Measurements from ENCODE around the gene MSMP.
A peak's percentile ranks its signal among the peaks of the same experiment; 100 is the strongest.

Gene MSMP

DNA sequence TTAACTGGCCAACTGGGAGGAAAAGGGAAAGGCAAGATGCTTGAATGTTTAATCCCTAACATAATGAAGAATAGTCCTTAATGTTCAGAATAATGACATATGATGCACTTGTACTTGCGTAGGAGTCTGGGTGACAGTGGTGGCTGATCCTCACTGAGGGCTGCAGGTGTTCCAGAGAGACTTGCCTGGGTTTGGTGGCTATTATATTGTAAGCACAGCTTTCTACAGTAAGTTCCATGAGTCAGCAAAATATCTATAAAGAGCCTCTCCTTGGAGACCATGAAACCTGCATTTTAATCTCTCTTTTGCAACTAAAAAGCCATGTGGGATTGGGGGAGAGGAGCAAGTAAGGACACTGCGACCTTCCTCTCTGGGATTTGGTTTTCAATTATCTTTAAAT, 35.5 kb upstream of the MSMP start:
- H3K27ac Mint-ChIP-seq: no peak overlapping the region
- H3K27me3 Mint-ChIP-seq: peaks cover 9 to 12% of the 10 kb centered on the region in 2 donors
- DNase-seq: no peak
- peaks cover 11 to 35% of the 10 kb centered on the region in 2 donors for H3K4me1 Mint-ChIP-seq
- no peak overlapping the region for H3K4me3 Mint-ChIP-seq
- no peaks in the 10 kb centered on the region for H3K9me3 Mint-ChIP-seq
- H3K36me3 Mint-ChIP-seq: peaks cover 20 to 37% of the 10 kb centered on the region in 2 donors
- ATAC-seq (replicated peaks): no peak

GRCh38 chr9:35783418-35783817, 29.3 kb upstream of the MSMP start:
- peaks cover 0 to 14% of the 10 kb centered on the region in 2 donors for H3K4me1 Mint-ChIP-seq
- H3K4me3 Mint-ChIP-seq: no peak overlapping the region
- H3K36me3 Mint-ChIP-seq: peaks cover 19 to 44% of the 10 kb centered on the region in 2 donors
- DNase-seq (no peak), ATAC-seq (replicated peaks) (no peak)
- H3K27ac Mint-ChIP-seq: no peak overlapping the region
- H3K9me3 Mint-ChIP-seq: peaks cover 0 to 1% of the 10 kb centered on the region in 2 donors
- H3K27me3 Mint-ChIP-seq: no peaks in the 10 kb centered on the region

DNA sequence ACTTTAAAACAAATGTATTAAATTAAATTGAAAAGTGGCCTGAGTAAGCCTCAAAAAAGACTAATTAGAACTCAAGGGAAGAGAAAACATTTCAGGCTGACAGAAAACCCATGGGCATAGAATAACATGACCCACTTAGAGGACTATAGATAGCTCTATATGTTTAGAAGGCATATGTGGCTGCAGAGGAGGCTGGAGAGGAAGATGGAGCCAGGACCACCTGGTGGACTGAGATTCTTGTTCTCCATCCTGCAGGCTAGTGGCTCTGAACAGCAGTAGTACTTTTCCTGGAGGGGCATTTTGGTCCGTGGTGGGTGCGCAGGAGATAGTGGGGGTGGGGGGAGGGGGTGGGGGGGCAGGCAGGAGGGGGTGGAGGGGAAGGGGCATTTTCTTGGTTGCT, 27.0 kb upstream of the MSMP start:
- H3K4me1 Mint-ChIP-seq: peaks cover 2 to 25% of the 10 kb centered on the region in 2 donors
- DNase-seq (no peak), ATAC-seq (replicated peaks) (no peak)
- no peak overlapping the region for H3K4me3 Mint-ChIP-seq
- no peak overlapping the region for H3K27ac Mint-ChIP-seq
- H3K27me3 Mint-ChIP-seq: no peaks in the 10 kb centered on the region
- peaks cover 0 to 1% of the 10 kb centered on the region in 2 donors for H3K9me3 Mint-ChIP-seq
- H3K36me3 Mint-ChIP-seq: peaks cover 17 to 32% of the 10 kb centered on the region in 2 donors

DNA sequence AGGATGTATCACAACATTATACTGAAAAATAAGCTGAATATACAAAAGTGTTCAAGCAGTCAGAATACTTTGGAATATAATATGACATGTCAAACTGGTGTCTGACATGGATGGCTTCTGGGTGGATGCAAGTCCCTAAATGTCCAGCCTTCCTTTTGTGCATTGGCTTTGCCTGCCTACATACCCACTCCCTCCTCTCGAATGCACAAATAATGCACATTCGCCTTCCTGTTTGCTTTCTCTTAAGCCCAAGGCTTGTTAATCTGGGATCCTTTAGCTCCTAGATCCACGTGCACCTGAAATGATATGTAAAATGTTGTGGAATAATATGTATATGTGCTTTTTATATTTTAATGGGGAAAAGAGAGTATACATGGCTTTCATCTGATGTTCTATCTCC, 24.4 kb upstream of the MSMP start:
- ATAC-seq (replicated peaks): no peak
- no peak overlapping the region for H3K4me3 Mint-ChIP-seq
- no peak for DNase-seq
- peaks cover 0 to 1% of the 10 kb centered on the region in 2 donors for H3K9me3 Mint-ChIP-seq
- no peak overlapping the region for H3K27ac Mint-ChIP-seq
- no peaks in the 10 kb centered on the region for H3K27me3 Mint-ChIP-seq
- peaks cover 10 to 20% of the 10 kb centered on the region in 2 donors for H3K36me3 Mint-ChIP-seq
- peaks cover 11 to 31% of the 10 kb centered on the region in 2 donors for H3K4me1 Mint-ChIP-seq

GRCh38 chr9:35776018-35776417, 21.9 kb upstream of the MSMP start:
- DNase-seq (peak; percentile 53), ATAC-seq (replicated peaks) (peak; percentile 99 to 100)
- peak overlapping the region; percentile 96 for H3K27ac Mint-ChIP-seq
- H3K9me3 Mint-ChIP-seq: peaks cover 0 to 1% of the 10 kb centered on the region in 2 donors
- H3K27me3 Mint-ChIP-seq: no peaks in the 10 kb centered on the region
- peak overlapping the region in 1 of 2 donors; percentile 29 for H3K4me3 Mint-ChIP-seq
- H3K4me1 Mint-ChIP-seq: peaks cover 11 to 31% of the 10 kb centered on the region in 2 donors
- peaks cover 6 to 17% of the 10 kb centered on the region in 2 donors for H3K36me3 Mint-ChIP-seq

- Mint-ChIP-seq H3K4me1 (peaks cover 11 to 31% of the 10 kb centered on the region in 2 donors), H3K36me3 (peaks cover 1 to 10% of the 10 kb centered on the region in 2 donors), H3K27me3 (no peaks in the 10 kb centered on the region), H3K27ac (peak overlapping the region; percentile 96), H3K9me3 (no peaks in the 10 kb centered on the region), H3K4me3 (no peak overlapping the region)
- DNase-seq (no peak), ATAC-seq (replicated peaks) (no peak)
Observed at GRCh38 chr9:35774907-35775635, 21.0 kb upstream of the MSMP start.

DNA sequence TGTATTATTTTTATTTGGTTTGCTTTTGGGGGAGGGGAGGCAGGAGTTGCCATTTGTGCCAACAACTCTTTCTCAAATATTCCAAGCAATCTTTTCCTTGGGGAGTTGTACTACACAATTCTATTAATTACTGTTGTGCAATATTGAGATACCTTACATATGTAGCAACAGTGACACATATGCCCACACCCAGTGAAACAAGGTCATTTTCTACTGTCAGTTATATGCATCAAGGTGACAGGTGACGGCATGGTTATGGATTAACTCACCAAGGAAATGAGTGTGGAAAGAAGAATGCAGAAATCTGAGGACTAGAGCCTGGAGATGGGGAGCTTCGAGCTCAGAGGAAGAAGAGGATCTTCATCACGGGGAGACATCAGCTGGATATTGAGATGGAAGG, 17.9 kb upstream of the MSMP start:
- Mint-ChIP-seq H3K4me3 (no peak overlapping the region), H3K4me1 (peaks cover 11 to 27% of the 10 kb centered on the region in 2 donors), H3K36me3 (peaks cover 0 to 4% of the 10 kb centered on the region in 2 donors), H3K9me3 (no peaks in the 10 kb centered on the region), H3K27ac (no peak overlapping the region), H3K27me3 (no peaks in the 10 kb centered on the region)
- DNase-seq (no peak), ATAC-seq (replicated peaks) (no peak)

GRCh38 chr9:35771534-35771933, 17.5 kb upstream of the MSMP start:
- Mint-ChIP-seq H3K4me3 (no peak overlapping the region), H3K27ac (no peak overlapping the region), H3K4me1 (peaks cover 11 to 25% of the 10 kb centered on the region in 2 donors), H3K9me3 (no peaks in the 10 kb centered on the region), H3K36me3 (peaks cover 0 to 4% of the 10 kb centered on the region in 2 donors), H3K27me3 (no peaks in the 10 kb centered on the region)
- ATAC-seq (replicated peaks): no peak
- DNase-seq: no peak

GRCh38 chr9:35771075-35771433, 17.0 kb upstream of the MSMP start:
- ATAC-seq (replicated peaks): no peak
- H3K9me3 Mint-ChIP-seq: no peaks in the 10 kb centered on the region
- no peak overlapping the region for H3K27ac Mint-ChIP-seq
- DNase-seq: no peak
- no peak overlapping the region for H3K4me3 Mint-ChIP-seq
- peaks cover 0 to 4% of the 10 kb centered on the region in 2 donors for H3K36me3 Mint-ChIP-seq
- H3K27me3 Mint-ChIP-seq: no peaks in the 10 kb centered on the region
- peaks cover 9 to 20% of the 10 kb centered on the region in 2 donors for H3K4me1 Mint-ChIP-seq

DNA sequence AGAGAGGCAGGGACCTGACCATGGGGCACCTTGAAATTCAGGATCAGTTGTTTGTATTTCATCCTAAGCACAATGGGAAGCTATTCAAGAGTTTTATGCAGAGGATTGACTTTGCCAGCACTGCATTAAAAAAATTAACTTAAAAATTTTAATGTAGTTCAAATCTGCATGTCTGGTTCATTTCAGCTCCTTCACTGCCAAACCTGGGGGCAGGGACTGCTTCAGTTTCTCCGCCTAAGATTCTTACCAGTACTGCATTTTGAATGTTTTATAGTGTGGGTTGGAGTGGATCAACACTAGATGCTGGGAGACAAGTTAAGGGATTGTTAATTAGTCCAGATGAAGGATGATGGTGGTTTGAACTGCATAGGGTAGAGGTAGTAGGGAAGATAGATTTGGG, 15.7 kb upstream of the MSMP start:
- H3K4me3 Mint-ChIP-seq: no peak overlapping the region
- no peaks in the 10 kb centered on the region for H3K9me3 Mint-ChIP-seq
- no peak for ATAC-seq (replicated peaks)
- no peak for DNase-seq
- no peaks in the 10 kb centered on the region for H3K27me3 Mint-ChIP-seq
- peaks cover 0 to 7% of the 10 kb centered on the region in 2 donors for H3K4me1 Mint-ChIP-seq
- no peaks in the 10 kb centered on the region for H3K36me3 Mint-ChIP-seq
- H3K27ac Mint-ChIP-seq: no peak overlapping the region

DNA sequence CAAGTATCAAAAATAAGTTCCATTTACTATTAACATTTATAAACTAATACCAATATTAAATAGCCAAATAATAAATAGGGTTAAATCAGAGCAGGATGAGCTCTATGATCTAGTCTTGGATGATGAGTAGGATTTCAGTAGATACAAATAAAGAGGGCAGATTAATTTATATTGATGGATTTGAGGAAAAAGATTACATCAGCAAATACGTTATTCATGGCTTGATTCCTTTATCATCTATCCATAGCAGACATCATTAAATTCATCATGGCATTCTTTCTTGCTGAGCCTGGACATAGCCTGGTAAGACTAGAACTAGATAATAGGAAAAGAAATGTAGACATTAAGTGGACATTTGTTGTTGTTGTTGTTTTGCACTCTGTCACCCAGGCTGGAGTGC, 13.4 kb upstream of the MSMP start:
- no peak overlapping the region for H3K4me3 Mint-ChIP-seq
- H3K27ac Mint-ChIP-seq: no peak overlapping the region
- H3K4me1 Mint-ChIP-seq: no peaks in the 10 kb centered on the region
- H3K27me3 Mint-ChIP-seq: no peaks in the 10 kb centered on the region
- no peak for ATAC-seq (replicated peaks)
- H3K9me3 Mint-ChIP-seq: no peaks in the 10 kb centered on the region
- peaks cover 3 to 4% of the 10 kb centered on the region in 2 donors for H3K36me3 Mint-ChIP-seq
- no peak for DNase-seq

GRCh38 chr9:35766997-35767396, 12.9 kb upstream of the MSMP start:
- DNase-seq (no peak), ATAC-seq (replicated peaks) (no peak)
- peaks cover 3 to 4% of the 10 kb centered on the region in 2 donors for H3K36me3 Mint-ChIP-seq
- peaks cover 0 to 1% of the 10 kb centered on the region in 2 donors for H3K4me1 Mint-ChIP-seq
- no peak overlapping the region for H3K4me3 Mint-ChIP-seq
- no peaks in the 10 kb centered on the region for H3K27me3 Mint-ChIP-seq
- H3K27ac Mint-ChIP-seq: no peak overlapping the region
- H3K9me3 Mint-ChIP-seq: no peaks in the 10 kb centered on the region

GRCh38 chr9:35763803-35764202, 9.7 kb upstream of the MSMP start:
- Mint-ChIP-seq H3K4me1 (peaks cover 13 to 22% of the 10 kb centered on the region in 2 donors), H3K36me3 (peaks cover 3 to 16% of the 10 kb centered on the region in 2 donors), H3K4me3 (no peak overlapping the region), H3K27me3 (no peaks in the 10 kb centered on the region), H3K27ac (no peak overlapping the region), H3K9me3 (no peaks in the 10 kb centered on the region)
- DNase-seq (no peak), ATAC-seq (replicated peaks) (no peak)

DNA sequence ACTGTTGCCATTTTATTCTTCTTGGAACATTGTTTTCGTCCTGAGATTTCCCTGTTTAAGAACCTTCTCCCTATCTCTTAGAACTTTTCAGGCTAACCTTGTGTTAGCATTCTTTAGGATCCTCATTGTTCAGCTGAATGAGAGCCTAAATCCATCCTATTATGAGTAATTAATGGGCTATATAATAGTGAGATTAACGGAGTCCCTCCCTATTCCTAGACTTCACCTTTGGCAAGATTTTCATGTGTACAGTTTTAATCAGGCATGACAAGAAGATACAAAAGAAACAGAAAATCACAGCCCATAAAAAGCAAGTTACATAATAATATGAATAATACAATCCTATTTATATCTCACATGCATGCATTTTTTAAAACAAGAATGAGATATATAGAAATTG, 9.1 kb upstream of the MSMP start:
- Mint-ChIP-seq H3K27ac (no peak overlapping the region), H3K27me3 (no peaks in the 10 kb centered on the region), H3K36me3 (peaks cover 3 to 16% of the 10 kb centered on the region in 2 donors), H3K9me3 (no peaks in the 10 kb centered on the region), H3K4me3 (no peak overlapping the region), H3K4me1 (peaks cover 16 to 28% of the 10 kb centered on the region in 2 donors)
- ATAC-seq (replicated peaks) (no peak), DNase-seq (no peak)

DNA sequence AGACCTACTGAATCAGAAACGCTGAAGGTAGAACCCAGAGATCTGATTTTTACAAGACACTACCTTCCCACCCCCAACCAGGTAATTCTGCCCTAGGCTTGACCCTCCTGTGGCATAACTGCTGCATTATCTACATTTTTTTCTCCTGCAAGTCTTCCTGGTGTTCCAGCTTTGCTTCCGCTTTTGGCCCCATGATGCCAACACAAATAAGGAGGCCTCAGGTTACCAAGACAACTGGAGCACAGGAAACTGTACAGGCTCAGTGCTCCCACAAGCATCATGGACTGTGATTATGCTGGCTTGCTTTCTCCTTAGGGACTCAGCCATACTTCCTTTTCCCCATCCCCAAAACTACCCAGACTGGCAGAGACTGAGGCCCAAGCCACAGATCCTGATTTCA, 6.6 kb upstream of the MSMP start:
- Mint-ChIP-seq H3K4me1 (peaks cover 31 to 52% of the 10 kb centered on the region in 2 donors), H3K9me3 (no peaks in the 10 kb centered on the region), H3K27me3 (no peaks in the 10 kb centered on the region), H3K36me3 (peaks cover 11 to 21% of the 10 kb centered on the region in 2 donors), H3K27ac (no peak overlapping the region), H3K4me3 (no peak overlapping the region)
- no peak for DNase-seq
- no peak for ATAC-seq (replicated peaks)
